MCF 10A (cell line): Measurements from ENCODE around the gene NFIA. TPM values are rescaled to one million over a fixed set of nuclear protein-coding genes. Genes with fewer than 3 reads are reported as not detected.
A peak's percentile ranks its signal among the peaks of the same experiment; 100 is the strongest.

ENCODE experiments used
- BruUV-seq: library from RNA; stranded (reverse); fragments of 400-500 nt; replicated peaks from 2 replicates; lab custom pipeline; 2021; lab: Mats Ljungman, UMichigan
- CTCF ChIA-PET: fragments of 300-600 bp; sonication (Branson Sonifier 250); formaldehyde crosslinking; extraction: SDS; loops from one replicate; lab custom pipeline; 2021; ENCODE audit warnings: antibody characterized with exemption, inconsistent platforms; lab: Yijun Ruan, JAX
- POLR2A ChIA-PET: fragments of 300-600, 350-650 bp; sonication (Branson Sonifier 250); formaldehyde crosslinking; extraction: SDS; loops from one replicate; lab custom pipeline; 2020; ENCODE audit warnings: antibody characterized with exemption, inconsistent platforms; lab: Yijun Ruan, JAX
- DNase-seq: peaks from one replicate; pipeline ENCODE4 v3.0.0-alpha.2; 2018; ENCODE audit not compliant: unreplicated experiment
- H3K27ac Mint-ChIP-seq: one replicate; pipeline ENCODE4 v1.8.0; 2022; ENCODE audit warnings: mild to moderate bottlenecking, low read depth, mixed read lengths; ENCODE audit not compliant: unreplicated experiment
- H3K27me3 Mint-ChIP-seq: one replicate; pipeline ENCODE4 v1.8.0; 2022; ENCODE audit warnings: mixed read lengths; ENCODE audit not compliant: insufficient read depth, unreplicated experiment
- H3K36me3 Mint-ChIP-seq: one replicate; pipeline ENCODE4 v1.8.0; 2022; ENCODE audit warnings: mild to moderate bottlenecking, moderate library complexity, mixed read lengths; ENCODE audit not compliant: insufficient read depth, unreplicated experiment
- H3K4me1 Mint-ChIP-seq: one replicate; pipeline ENCODE4 v1.8.0; 2022; ENCODE audit warnings: mixed read lengths; ENCODE audit not compliant: insufficient read depth, unreplicated experiment
- H3K4me3 Mint-ChIP-seq: one replicate; pipeline ENCODE4 v1.8.0; 2022; ENCODE audit warnings: mild to moderate bottlenecking, moderate library complexity, mixed read lengths; ENCODE audit not compliant: unreplicated experiment
- H3K9me3 Mint-ChIP-seq: one replicate; pipeline ENCODE4 v1.8.0; 2022; ENCODE audit warnings: mixed read lengths; ENCODE audit not compliant: unreplicated experiment
- CTCF ChIP-seq: fragments of 200-600 bp; IDR thresholded peaks from one replicate; pipeline ENCODE4 v1.8.0; 2022; ENCODE audit warnings: antibody characterized with exemption, mild to moderate bottlenecking; ENCODE audit not compliant: unreplicated experiment
- intact Hi-C: fragments of 100-400 bp; cut with micrococcal nuclease; formaldehyde crosslinking; loops from 2 replicates; pipeline ENCODE4 v1.14.1; 2022
- total RNA-seq: library from RNA; stranded (reverse); gene quantifications from 2 replicates; pipeline ENCODE4 v1.2.3, GENCODE V29; 2022

Gene NFIA
- total RNA-seq, 1 experiment from 2014 or later: 54.8 TPM

- intact Hi-C loops: loop anchor here (5.0 to 10.0 kb wide), 2 partner anchors 112 to 141 kb away; partner anchors contain the start of gene NFIA
- Mint-ChIP-seq H3K36me3 (no peaks in the 10 kb centered on the region), H3K27me3 (no peaks in the 10 kb centered on the region), H3K4me3 (no peak overlapping the region), H3K9me3 (no peaks in the 10 kb centered on the region), H3K4me1 (peaks cover 30% of the 10 kb centered on the region), H3K27ac (no peak overlapping the region)
- ChIA-PET POLR2A (interaction anchor here (0.6 to 3.7 kb wide), 6 partner anchors 23 to 373 kb away, joined by 3 to 20 read pairs (median 6); partner anchors contain the start of gene NFIA), CTCF (interaction anchor here (0.6 kb wide), 1 partner anchor 98 kb away, joined by 4 read pairs; no protein-coding TSS in a partner anchor)
- no TSS peak for BruUV-seq
- no peak for DNase-seq
- no peak for TF ChIP-seq CTCF
Measured at GRCh38 chr1:61225478-61225877, 143.1 kb downstream of the NFIA start.

GRCh38 chr1:61226791-61227567, 144.6 kb downstream of the NFIA start:
- Mint-ChIP-seq H3K36me3 (no peaks in the 10 kb centered on the region), H3K9me3 (no peaks in the 10 kb centered on the region), H3K4me1 (peaks cover 29% of the 10 kb centered on the region), H3K27me3 (no peaks in the 10 kb centered on the region), H3K27ac (peak overlapping the region; percentile 49), H3K4me3 (peak overlapping the region; percentile 56)
- ChIA-PET CTCF (interaction anchor here (0.7 kb wide), 1 partner anchor 86 kb away, joined by 3 read pairs; no protein-coding TSS in a partner anchor), POLR2A (interaction anchor here (0.7 to 3.6 kb wide), 19 partner anchors 10 to 367 kb away, joined by 3 to 26 read pairs (median 5); partner anchors contain the start of gene NFIA)
- BruUV-seq: no TSS peak
- intact Hi-C loops: loop anchor here (5.0 to 10.0 kb wide), 2 partner anchors 110 to 142 kb away; partner anchors contain the start of gene NFIA
- peak; percentile 95 for DNase-seq
- TF ChIP-seq CTCF: no peak

GRCh38 chr1:61227857-61228550, 145.6 kb downstream of the NFIA start:
- ChIA-PET POLR2A (interaction anchor here (0.7 to 3.6 kb wide), 15 partner anchors 9 to 178 kb away, joined by 3 to 26 read pairs (median 6); partner anchors contain the start of gene NFIA), CTCF (interaction anchor here (0.7 to 1.1 kb wide), 3 partner anchors 44 to 249 kb away, joined by 3 to 4 read pairs (median 3); no protein-coding TSS in a partner anchor)
- Mint-ChIP-seq H3K4me1 (peaks cover 29% of the 10 kb centered on the region), H3K27ac (peak overlapping the region; percentile 49), H3K36me3 (no peaks in the 10 kb centered on the region), H3K9me3 (no peaks in the 10 kb centered on the region), H3K27me3 (no peaks in the 10 kb centered on the region), H3K4me3 (peak overlapping the region; percentile 56)
- no peak for DNase-seq
- intact Hi-C loops: loop anchor here (5.0 to 10.0 kb wide), 2 partner anchors 109 to 143 kb away; partner anchors contain the start of gene NFIA
- TF ChIP-seq CTCF: no peak
- no TSS peak for BruUV-seq
